HFFc6 (cell line): Measurements from ENCODE around the gene CLCNKB. TPM values are rescaled to one million over a fixed set of nuclear protein-coding genes. Genes with fewer than 3 reads are reported as not detected.

Experiments
- DNase-seq: peaks from one replicate; pipeline ENCODE4 v3.0.0-alpha.2; 2018
- H3K27ac Mint-ChIP-seq: 2 replicates; pipeline ENCODE4 v1.8.0; 2020; ENCODE audit warnings: mild to moderate bottlenecking, mixed read lengths
- H3K27me3 Mint-ChIP-seq: 2 replicates; pipeline ENCODE4 v1.8.0; 2021; ENCODE audit warnings: mild to moderate bottlenecking, moderate library complexity, mixed read lengths; ENCODE audit not compliant: insufficient read depth
- H3K36me3 Mint-ChIP-seq: 2 replicates; pipeline ENCODE4 v1.8.0; 2021; ENCODE audit warnings: low read depth, mixed read lengths
- H3K4me1 Mint-ChIP-seq: 2 replicates; pipeline ENCODE4 v1.8.0; 2020; ENCODE audit warnings: low read depth, mixed read lengths
- H3K4me3 Mint-ChIP-seq: 2 replicates; pipeline ENCODE4 v1.8.0; 2020; ENCODE audit warnings: mild to moderate bottlenecking, moderate library complexity, mixed read lengths
- H3K9me3 Mint-ChIP-seq: 2 replicates; pipeline ENCODE4 v1.8.0; 2020; ENCODE audit warnings: mild to moderate bottlenecking, mixed read lengths
- total RNA-seq, 6 experiments: library from RNA; stranded (reverse); fragmentation: NEBNext Ultra II Directional; extraction: Animal tissue kit (Norgen Biotek cat#: 25700); gene quantifications; 2 replicates in 1 of 6; 3 replicates in 5 of 6; pipeline ENCODE4 v1.2.3, GENCODE V29; 2021
- TF ChIP-seq, protein P1 (sequence below): fragments of 200-600 bp; sonication (generic); IDR thresholded peaks from 2 replicates; pipeline ENCODE4 v1.5.0; 2021; ENCODE audit warnings: antibody characterized with exemption, mild to moderate bottlenecking

The CLCNKB gene
- total RNA-seq, 6 experiments from 2014 or later = 0.10 to 0.14 TPM; not detected in 4

DNA sequence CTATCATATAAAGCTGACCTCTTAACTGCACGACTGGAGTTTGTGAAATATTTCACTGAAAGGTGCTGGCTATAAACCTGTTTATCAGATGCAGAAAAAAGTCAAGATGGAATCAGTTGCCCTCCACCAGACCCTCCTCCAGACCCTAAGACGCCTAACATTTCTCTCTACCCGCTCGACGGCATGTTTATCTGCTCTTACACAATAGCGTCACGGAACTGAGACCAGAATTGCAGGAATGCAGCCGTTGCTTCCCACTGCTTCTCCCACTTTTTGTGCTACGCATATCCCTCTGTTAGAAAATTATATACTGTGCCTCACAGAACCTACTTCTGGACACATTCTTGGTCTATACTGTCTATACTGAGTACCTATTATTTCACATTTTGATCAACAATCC lies 58.0 kb downstream of the CLCNKB start:
- Mint-ChIP-seq H3K27ac (no peak overlapping the region), H3K9me3 (peaks cover 12% of the 10 kb centered on the region), H3K36me3 (0 out of 2 replicates have a peak, but pooled peaks cover 4% of the 10 kb centered on the region), H3K27me3 (peaks cover 14% of the 10 kb centered on the region), H3K4me1 (peaks cover 13% of the 10 kb centered on the region), H3K4me3 (no peak overlapping the region)
- TF ChIP-seq, protein P1, sequence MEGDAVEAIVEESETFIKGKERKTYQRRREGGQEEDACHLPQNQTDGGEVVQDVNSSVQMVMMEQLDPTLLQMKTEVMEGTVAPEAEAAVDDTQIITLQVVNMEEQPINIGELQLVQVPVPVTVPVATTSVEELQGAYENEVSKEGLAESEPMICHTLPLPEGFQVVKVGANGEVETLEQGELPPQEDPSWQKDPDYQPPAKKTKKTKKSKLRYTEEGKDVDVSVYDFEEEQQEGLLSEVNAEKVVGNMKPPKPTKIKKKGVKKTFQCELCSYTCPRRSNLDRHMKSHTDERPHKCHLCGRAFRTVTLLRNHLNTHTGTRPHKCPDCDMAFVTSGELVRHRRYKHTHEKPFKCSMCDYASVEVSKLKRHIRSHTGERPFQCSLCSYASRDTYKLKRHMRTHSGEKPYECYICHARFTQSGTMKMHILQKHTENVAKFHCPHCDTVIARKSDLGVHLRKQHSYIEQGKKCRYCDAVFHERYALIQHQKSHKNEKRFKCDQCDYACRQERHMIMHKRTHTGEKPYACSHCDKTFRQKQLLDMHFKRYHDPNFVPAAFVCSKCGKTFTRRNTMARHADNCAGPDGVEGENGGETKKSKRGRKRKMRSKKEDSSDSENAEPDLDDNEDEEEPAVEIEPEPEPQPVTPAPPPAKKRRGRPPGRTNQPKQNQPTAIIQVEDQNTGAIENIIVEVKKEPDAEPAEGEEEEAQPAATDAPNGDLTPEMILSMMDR = no peak
- no peak for DNase-seq

Other genes starting within 250 kb of the CLCNKB start
- 1 to 10 TPM in 5 of 6 experiments, under 1 TPM in 1; 0.75 to 1.8 (median 1.5) TPM for gene UQCRHL, start 236.1 kb upstream of the CLCNKB start, total RNA-seq
- 10 to 100 TPM; 25.7 to 30.2 (median 27.6) TPM for gene SPEN, start 196.1 kb upstream of the CLCNKB start, total RNA-seq
- gene ZBTB17, start 67.7 kb upstream of the CLCNKB start, total RNA-seq = 10 to 100 TPM; 22.5 to 25.4 (median 24.1) TPM
- gene SRARP, start 39.5 kb upstream of the CLCNKB start, total RNA-seq = not detected
- 10 to 100 TPM; 15.5 to 40.6 (median 33.0) TPM for gene HSPB7, start 25.7 kb upstream of the CLCNKB start, total RNA-seq
- not detected for gene CLCNKA, start 21.7 kb upstream of the CLCNKB start, total RNA-seq
- gene FAM131C, start 29.9 kb downstream of the CLCNKB start, total RNA-seq = 1 to 10 TPM in 1 of 6 experiments, under 1 TPM in 5; 0.26 to 1.3 (median 0.74) TPM
- gene EPHA2, start 112.3 kb downstream of the CLCNKB start, total RNA-seq = 100 to 1,000 TPM in 1 of 6 experiments, 10 to 100 TPM in 5; 77.3 to 106 (median 81.2) TPM
- 1 to 10 TPM; 5.5 to 9.0 (median 7.2) TPM for gene ARHGEF19, start 168.9 kb downstream of the CLCNKB start, total RNA-seq
- gene CPLANE2, start 193.4 kb downstream of the CLCNKB start, total RNA-seq = 10 to 100 TPM in 1 of 6 experiments, 1 to 10 TPM in 5; 6.5 to 11.8 (median 7.5) TPM